Small intestine (tissue), 7 donors: Measurements from ENCODE around the gene HOXB3. TPM values are rescaled to one million over a fixed set of nuclear protein-coding genes. Genes with fewer than 3 reads are reported as not detected.

Experiments
- DNase-seq, 2 donors: peaks; one replicate each; pipeline versions ENCODE4 v3.0.0 to v3.0.0-alpha.2; 2013
- FAIRE-seq: peaks from 2 replicates; lab custom pipeline; 2012; peaks lifted over from hg19 to GRCh38; lab: Jason Lieb, UNC
- H3K27ac ChIP-seq, 3 donors: one replicate each; pipeline ENCODE4 v1.5.1; 2013; ENCODE audit warnings: low read length in 2 of 3, mild to moderate bottlenecking in 2 of 3, control low read depth in 1 of 3, inconsistent platforms in 1 of 3, low read depth in 1 of 3, moderate library complexity in 1 of 3
- H3K27me3 ChIP-seq, 3 donors: one replicate each; pipeline ENCODE4 v1.6.1; 2013; ENCODE audit warnings: low read length in 3 of 3, inconsistent platforms in 1 of 3; ENCODE audit not compliant: control insufficient read depth in 3 of 3, insufficient read depth in 3 of 3
- H3K36me3 ChIP-seq, 3 donors: one replicate each; pipeline ENCODE4 v1.6.1; 2013; ENCODE audit warnings: low read length in 3 of 3, inconsistent platforms in 1 of 3, low read depth in 1 of 3, mild to moderate bottlenecking in 1 of 3, moderate library complexity in 1 of 3; ENCODE audit not compliant: control insufficient read depth in 3 of 3, insufficient read depth in 2 of 3
- H3K4me1 ChIP-seq, 3 donors: one replicate each; pipeline ENCODE4 v1.6.1; 2013; ENCODE audit warnings: low read length in 2 of 3, inconsistent platforms in 1 of 3, low read depth in 1 of 3, mild to moderate bottlenecking in 1 of 3, moderate library complexity in 1 of 3; ENCODE audit not compliant: control insufficient read depth in 3 of 3, insufficient read depth in 2 of 3
- H3K4me3 ChIP-seq, 3 donors: one replicate each; pipeline ENCODE4 v1.5.1; 2013; ENCODE audit warnings: low read length in 3 of 3, control low read depth in 1 of 3, inconsistent platforms in 1 of 3, low read depth in 1 of 3, mild to moderate bottlenecking in 1 of 3, moderate library complexity in 1 of 3
- H3K9me3 ChIP-seq, 2 donors: one replicate each; pipeline ENCODE4 v1.6.1; 2013; ENCODE audit warnings: low read depth in 1 of 2, low read length in 1 of 2; ENCODE audit not compliant: control insufficient read depth in 2 of 2, insufficient read depth in 1 of 2
- WGBS, 3 donors: extraction: QIAGEN DNeasy Blood & Tissue Kit; methylation state at CpG; one replicate each; pipeline ENCODE4 v1.1.7; 2013; 5-methylcytosine and 5-hydroxymethylcytosine counted together
- polyA plus RNA-seq, 4 donors: library from polyadenylated mRNA; stranded (reverse) in 3 of 4; unstranded in 1 of 4; fragments of 200-250 nt in 3 of 4; fragments of 120-200 nt in 1 of 4; gene quantifications; one replicate each; pipeline versions ENCODE4 v1.2.1 to v1.2.3, GENCODE V29; 2013
- donor health status: healthy with polysubstance abuse.
- donor health status: control.
- donor health status: control.
- donor health status: Bipolar disorder and iron deficiency.
- donor health status: healthy.

HOXB3 gene
- polyA plus RNA-seq, 4 donors: 1.4 to 19.6 (median 5.7) TPM; not detected in 1

- Histone ChIP-seq H3K36me3 (no peaks in the 10 kb centered on the region), H3K27ac (no peak overlapping the region), H3K9me3 (no peaks in the 10 kb centered on the region), H3K4me3 (no peak overlapping the region), H3K4me1 (peaks cover 0 to 21% (median 0%) of the 10 kb centered on the region in 3 donors), H3K27me3 (peaks cover 9 to 99% (median 75%) of the 10 kb centered on the region in 3 donors)
- DNase-seq: no peak
- 19 to 33% (median 32%) methylated on average over 27 of the region's 27 CpGs for WGBS, 3 donors
- no peak for FAIRE-seq
Measured at GRCh38 chr17:48627623-48628521, 37.8 kb upstream of the HOXB3 start.

- 14 to 30% (median 26%) methylated on average over 5 of the region's 5 CpGs for WGBS, 3 donors
- FAIRE-seq (no peak), DNase-seq (no peak)
- peaks cover 0 to 21% (median 0%) of the 10 kb centered on the region in 3 donors for H3K4me1 ChIP-seq
- H3K4me3 ChIP-seq: no peak overlapping the region
- peaks cover 9 to 99% (median 75%) of the 10 kb centered on the region in 3 donors for H3K27me3 ChIP-seq
- H3K9me3 ChIP-seq: no peaks in the 10 kb centered on the region
- no peak overlapping the region for H3K27ac ChIP-seq
- no peaks in the 10 kb centered on the region for H3K36me3 ChIP-seq
Measured at GRCh38 chr17:48627118-48627597, 37.1 kb upstream of the HOXB3 start.

- no peaks in the 10 kb centered on the region for H3K36me3 ChIP-seq
- peak within 1 kb of the TSS in 1 of 3 donors; percentile 46 for H3K27ac ChIP-seq
- peaks cover 0 to 22% (median 0%) of the 10 kb centered on the region in 3 donors for H3K4me1 ChIP-seq
- no peaks in the 10 kb centered on the region for H3K9me3 ChIP-seq
- no peak for FAIRE-seq
- 2 to 3% (median 2%) methylated on average over 42 to 50 of the region's 50 CpGs for WGBS, 3 donors
- H3K27me3 ChIP-seq: peaks cover 9 to 99% (median 75%) of the 10 kb centered on the region in 3 donors
- H3K4me3 ChIP-seq: peak within 1 kb of the TSS in 2 of 3 donors; percentile 29 to 40
- DNase-seq: peak in 1 of 2 donors; percentile 60
Measured at GRCh38 chr17:48626245-48627117, 36.4 kb upstream of the HOXB3 start, which contains the start of gene HOXB9. Gene HOXB9, minus strand, starts transcription at chr17:48626358. Its CDS starts 89 bp downstream, at chr17:48626269.

GRCh38 chr17:48625495-48626244, 35.6 kb upstream of the HOXB3 start:
- H3K27me3 ChIP-seq: peaks cover 9 to 99% (median 77%) of the 10 kb centered on the region in 3 donors
- peak overlapping the region in 2 of 3 donors; percentile 29 to 40 for H3K4me3 ChIP-seq
- H3K9me3 ChIP-seq: no peaks in the 10 kb centered on the region
- H3K4me1 ChIP-seq: peaks cover 0 to 19% (median 0%) of the 10 kb centered on the region in 3 donors
- 0 to 1% (median 0%) methylated on average over 67 to 69 of the region's 69 CpGs for WGBS, 3 donors
- DNase-seq (peak; percentile 23 to 72), FAIRE-seq (no peak)
- H3K36me3 ChIP-seq: no peaks in the 10 kb centered on the region
- peak overlapping the region in 1 of 3 donors; percentile 46 for H3K27ac ChIP-seq

GRCh38 chr17:48624544-48625494, 34.8 kb upstream of the HOXB3 start:
- H3K4me1 ChIP-seq: peaks cover 0 to 22% (median 0%) of the 10 kb centered on the region in 3 donors
- WGBS, 3 donors: 2 to 4% (median 2%) methylated on average over 36 to 66 of the region's 66 CpGs
- peak overlapping the region in 2 of 3 donors; percentile 29 to 40 for H3K4me3 ChIP-seq
- H3K27me3 ChIP-seq: peaks cover 9 to 99% (median 80%) of the 10 kb centered on the region in 3 donors
- H3K36me3 ChIP-seq: no peaks in the 10 kb centered on the region
- H3K9me3 ChIP-seq: no peaks in the 10 kb centered on the region
- DNase-seq (peak in 1 of 2 donors; percentile 61), FAIRE-seq (no peak)
- H3K27ac ChIP-seq: no peak overlapping the region

- no peak overlapping the region for H3K4me3 ChIP-seq
Measured at GRCh38 chr17:48624118-48624517, 34.1 kb upstream of the HOXB3 start.

GRCh38 chr17:48623583-48623982, 33.5 kb upstream of the HOXB3 start:
- Histone ChIP-seq H3K36me3 (no peaks in the 10 kb centered on the region), H3K4me1 (peaks cover 0 to 33% (median 0%) of the 10 kb centered on the region in 3 donors), H3K4me3 (no peak overlapping the region), H3K27ac (no peak overlapping the region), H3K9me3 (no peaks in the 10 kb centered on the region), H3K27me3 (peaks cover 4 to 99% (median 76%) of the 10 kb centered on the region in 3 donors)
- FAIRE-seq (no peak), DNase-seq (no peak)
- WGBS, 3 donors: 19 to 28% (median 22%) methylated on average over 4 of the region's 4 CpGs

More at GRCh38 chr17:48624118-48624517, 34.1 kb upstream of the HOXB3 start:
- DNase-seq (no peak), FAIRE-seq (no peak)
- Histone ChIP-seq H3K9me3 (no peaks in the 10 kb centered on the region), H3K27me3 (peaks cover 4 to 99% (median 79%) of the 10 kb centered on the region in 3 donors), H3K27ac (no peak overlapping the region), H3K36me3 (no peaks in the 10 kb centered on the region), H3K4me1 (peaks cover 0 to 28% (median 0%) of the 10 kb centered on the region in 3 donors)
- WGBS, 3 donors: 16 to 36% (median 25%) methylated on average over 5 of the region's 5 CpGs
